ENCODE data around the gene PURA.

Gene PURA

GRCh38 chr5:140109018-140109758 is 4.7 kb upstream of the PURA start:
- H3K4me3 ChIP-seq (replicated peaks; ENCODE audit: low read depth, low read length), result peak overlapping the region; percentile 65
- DNase-seq (ENCODE audit: extremely low read depth, low read depth), result no peak
- TF ChIP-seq CTCF (IDR thresholded peaks at IDR 0.05; ENCODE audit: low read depth, low read length, missing control alignments), result no peak

GRCh38 chr5:140109759-140110645 is 3.9 kb upstream of the PURA start:
- H3K4me3 ChIP-seq (replicated peaks; ENCODE audit: low read depth, low read length), result no peak overlapping the region; the same call in 1 of the 2 replicates
- TF ChIP-seq CTCF (IDR thresholded peaks at IDR 0.05; ENCODE audit: low read depth, low read length, missing control alignments), result no peak
- no peak for DNase-seq (ENCODE audit: extremely low read depth, low read depth)

- DNase-seq (ENCODE audit: extremely low read depth, low read depth), result no peak
- no peak for TF ChIP-seq CTCF (IDR thresholded peaks at IDR 0.05; ENCODE audit: low read depth, low read length, missing control alignments)
Observed at GRCh38 chr5:140110646-140110957, 3.3 kb upstream of the PURA start.

GRCh38 chr5:140111011-140111858 is 2.7 kb upstream of the PURA start:
- TF ChIP-seq CTCF (IDR thresholded peaks at IDR 0.05; ENCODE audit: low read depth, low read length, missing control alignments), result no peak
- H3K4me3 ChIP-seq (replicated peaks; ENCODE audit: low read depth, low read length), result no peak overlapping the region
- no peak for DNase-seq (ENCODE audit: extremely low read depth, low read depth)

More at GRCh38 chr5:140110646-140110957, 3.3 kb upstream of the PURA start:
- no peak overlapping the region for H3K4me3 ChIP-seq (replicated peaks; ENCODE audit: low read depth, low read length)

- no peak overlapping the region for H3K4me3 ChIP-seq (replicated peaks; ENCODE audit: low read depth, low read length)
- DNase-seq (ENCODE audit: extremely low read depth, low read depth), result no peak
- TF ChIP-seq CTCF (IDR thresholded peaks at IDR 0.05; ENCODE audit: low read depth, low read length, missing control alignments), result no peak
Observed at GRCh38 chr5:140111859-140112551, 1.9 kb upstream of the PURA start.

- H3K4me3 ChIP-seq (replicated peaks; ENCODE audit: low read depth, low read length), result peak overlapping the region; percentile 80
- DNase-seq (ENCODE audit: extremely low read depth, low read depth), result no peak
Observed at GRCh38 chr5:140112685-140113179, 1.2 kb upstream of the PURA start.

More at GRCh38 chr5:140112685-140113179, 1.2 kb upstream of the PURA start:
- TF ChIP-seq CTCF (IDR thresholded peaks at IDR 0.05; ENCODE audit: low read depth, low read length, missing control alignments), result no peak

Data from HFF-Myc (cell line).